ENCODE results near the gene SHISA9. TPM values are rescaled to one million over a fixed set of nuclear protein-coding genes. Genes with fewer than 3 reads are reported as not detected.

Gene SHISA9
- total RNA-seq, 1 experiment from 2014 or later = 23.3 TPM

GRCh38 chr16:13120091-13120490 lies 218.7 kb downstream of the SHISA9 start:
- in situ Hi-C loops (cut with HindIII; ENCODE audit: low pct_unique_long_range_greater_than_20kb, low sequenced_read_pairs) = no loop called here

GRCh38 chr16:13120557-13120956 lies 219.2 kb downstream of the SHISA9 start:
- no peak for DNase-seq (ENCODE audit: low read depth)
- in situ Hi-C loops (cut with HindIII; ENCODE audit: low pct_unique_long_range_greater_than_20kb, low sequenced_read_pairs) = no loop called here

More at GRCh38 chr16:13120091-13120490, 218.7 kb downstream of the SHISA9 start:
- no peak for DNase-seq (ENCODE audit: low read depth)

- DNase-seq (ENCODE audit: low read depth) = no peak
- in situ Hi-C loops (cut with HindIII; ENCODE audit: low pct_unique_long_range_greater_than_20kb, low sequenced_read_pairs) = no loop called here
Observed at GRCh38 chr16:13123991-13124390, 222.6 kb downstream of the SHISA9 start.

- DNase-seq (ENCODE audit: low read depth) = no peak
- in situ Hi-C loops (cut with HindIII; ENCODE audit: low pct_unique_long_range_greater_than_20kb, low sequenced_read_pairs) = no loop called here
Observed at GRCh38 chr16:13127144-13127543, 225.7 kb downstream of the SHISA9 start.

- in situ Hi-C loops (cut with HindIII; ENCODE audit: low pct_unique_long_range_greater_than_20kb, low sequenced_read_pairs) = no loop called here
- no peak for DNase-seq (ENCODE audit: low read depth)
Observed at GRCh38 chr16:13130586-13130985, 229.2 kb downstream of the SHISA9 start.

- no peak for DNase-seq (ENCODE audit: low read depth)
Observed at GRCh38 chr16:13134836-13135235, 233.4 kb downstream of the SHISA9 start.

GRCh38 chr16:13136901-13137300 lies 235.5 kb downstream of the SHISA9 start:
- no peak for DNase-seq (ENCODE audit: low read depth)
- in situ Hi-C loops (cut with HindIII; ENCODE audit: low pct_unique_long_range_greater_than_20kb, low sequenced_read_pairs) = no loop called here

More at GRCh38 chr16:13134836-13135235, 233.4 kb downstream of the SHISA9 start:
- in situ Hi-C loops (cut with HindIII; ENCODE audit: low pct_unique_long_range_greater_than_20kb, low sequenced_read_pairs) = no loop called here

- in situ Hi-C loops (cut with HindIII; ENCODE audit: low pct_unique_long_range_greater_than_20kb, low sequenced_read_pairs) = no loop called here
- DNase-seq (ENCODE audit: low read depth) = no peak
Observed at GRCh38 chr16:13138528-13138927, 237.1 kb downstream of the SHISA9 start.

GRCh38 chr16:13139661-13140241 lies 238.4 kb downstream of the SHISA9 start:
- peak; percentile 65 for DNase-seq (ENCODE audit: low read depth)
- in situ Hi-C loops (cut with HindIII; ENCODE audit: low pct_unique_long_range_greater_than_20kb, low sequenced_read_pairs) = no loop called here

GRCh38 chr16:13143551-13143950 lies 242.2 kb downstream of the SHISA9 start:
- DNase-seq (ENCODE audit: low read depth) = no peak
- in situ Hi-C loops (cut with HindIII; ENCODE audit: low pct_unique_long_range_greater_than_20kb, low sequenced_read_pairs) = no loop called here

- DNase-seq (ENCODE audit: low read depth) = no peak
- in situ Hi-C loops (cut with HindIII; ENCODE audit: low pct_unique_long_range_greater_than_20kb, low sequenced_read_pairs) = no loop called here
Observed at GRCh38 chr16:13146829-13147228, 245.4 kb downstream of the SHISA9 start.

- no peak for DNase-seq (ENCODE audit: low read depth)
- in situ Hi-C loops (cut with HindIII; ENCODE audit: low pct_unique_long_range_greater_than_20kb, low sequenced_read_pairs) = no loop called here
Observed at GRCh38 chr16:13148294-13148693, 246.9 kb downstream of the SHISA9 start.

GRCh38 chr16:13148836-13149235 lies 247.4 kb downstream of the SHISA9 start:
- DNase-seq (ENCODE audit: low read depth) = no peak
- in situ Hi-C loops (cut with HindIII; ENCODE audit: low pct_unique_long_range_greater_than_20kb, low sequenced_read_pairs) = no loop called here

GRCh38 chr16:13150181-13150885 lies 248.9 kb downstream of the SHISA9 start:
- in situ Hi-C loops (cut with HindIII; ENCODE audit: low pct_unique_long_range_greater_than_20kb, low sequenced_read_pairs) = no loop called here
- DNase-seq (ENCODE audit: low read depth) = no peak

GRCh38 chr16:13153696-13154095 lies 252.3 kb downstream of the SHISA9 start:
- DNase-seq (ENCODE audit: low read depth) = no peak
- in situ Hi-C loops (cut with HindIII; ENCODE audit: low pct_unique_long_range_greater_than_20kb, low sequenced_read_pairs) = no loop called here

- no peak for DNase-seq (ENCODE audit: low read depth)
- in situ Hi-C loops (cut with HindIII; ENCODE audit: low pct_unique_long_range_greater_than_20kb, low sequenced_read_pairs) = no loop called here
Observed at GRCh38 chr16:13154799-13155198, 253.4 kb downstream of the SHISA9 start.

GRCh38 chr16:13155377-13155776 lies 254.0 kb downstream of the SHISA9 start:
- in situ Hi-C loops (cut with HindIII; ENCODE audit: low pct_unique_long_range_greater_than_20kb, low sequenced_read_pairs) = no loop called here
- no peak for DNase-seq (ENCODE audit: low read depth)

- no peak for DNase-seq (ENCODE audit: low read depth)
- in situ Hi-C loops (cut with HindIII; ENCODE audit: low pct_unique_long_range_greater_than_20kb, low sequenced_read_pairs) = no loop called here
Observed at GRCh38 chr16:13155780-13156179, 254.4 kb downstream of the SHISA9 start.

- in situ Hi-C loops (cut with HindIII; ENCODE audit: low pct_unique_long_range_greater_than_20kb, low sequenced_read_pairs) = no loop called here
- no peak for DNase-seq (ENCODE audit: low read depth)
Observed at GRCh38 chr16:13157082-13157481, 255.7 kb downstream of the SHISA9 start.

GRCh38 chr16:13158427-13158826 lies 257.0 kb downstream of the SHISA9 start:
- no peak for DNase-seq (ENCODE audit: low read depth)
- in situ Hi-C loops (cut with HindIII; ENCODE audit: low pct_unique_long_range_greater_than_20kb, low sequenced_read_pairs) = no loop called here

Measured in Caki2 (cell line).